GM23338 (cell line): Measurements from ENCODE around the gene ST6GALNAC3.

Source experiments
- CREB1 ChIP-seq: fragments of 250-450 bp; sonication (Bioruptor Pico); IDR thresholded peaks from 2 replicates; pipeline ENCODE4 v1.5.0; 2020; ENCODE audit warnings: low read depth, mild to moderate bottlenecking, moderate library complexity
- EZH2 ChIP-seq: fragments of 200-600 bp; sonication (generic); IDR thresholded peaks from one replicate; pipeline ENCODE4 v1.8.0; 2017; ENCODE audit warnings: antibody characterized with exemption, mild to moderate bottlenecking, low read depth; ENCODE audit not compliant: unreplicated experiment
- EZH2phosphoT487 ChIP-seq: fragments of 200-600 bp; sonication (generic); IDR thresholded peaks from one replicate; pipeline ENCODE4 v1.8.1; 2018; ENCODE audit warnings: antibody characterized with exemption; ENCODE audit not compliant: unreplicated experiment
- NANOG ChIP-seq: IDR thresholded peaks from 2 replicates; pipeline ENCODE4 v1.6.1; 2016; ENCODE audit warnings: antibody characterized with exemption, borderline replicate concordance
- POLR2AphosphoS5 ChIP-seq: IDR thresholded peaks from 2 replicates; pipeline ENCODE4 v1.6.1; 2016; ENCODE audit warnings: antibody characterized with exemption, low read depth
- TF ChIP-seq, protein P1 (sequence below), 2 experiments: fragments of 200-600 bp in 1 of 2; sonication (generic) in 1 of 2; conservative IDR thresholded peaks; 2 replicates each; pipeline versions ENCODE4 v1.5.1 to v1.6.1; 2016 to 2017; ENCODE audit warnings: antibody characterized with exemption in 2 of 2, low read depth in 2 of 2, mild to moderate bottlenecking in 2 of 2, moderate library complexity in 1 of 2
- TF ChIP-seq, protein P2 (sequence below): IDR thresholded peaks from one replicate; pipeline ENCODE4 v1.6.1; 2018; ENCODE audit warnings: antibody characterized with exemption; ENCODE audit not compliant: unreplicated experiment

DNA sequence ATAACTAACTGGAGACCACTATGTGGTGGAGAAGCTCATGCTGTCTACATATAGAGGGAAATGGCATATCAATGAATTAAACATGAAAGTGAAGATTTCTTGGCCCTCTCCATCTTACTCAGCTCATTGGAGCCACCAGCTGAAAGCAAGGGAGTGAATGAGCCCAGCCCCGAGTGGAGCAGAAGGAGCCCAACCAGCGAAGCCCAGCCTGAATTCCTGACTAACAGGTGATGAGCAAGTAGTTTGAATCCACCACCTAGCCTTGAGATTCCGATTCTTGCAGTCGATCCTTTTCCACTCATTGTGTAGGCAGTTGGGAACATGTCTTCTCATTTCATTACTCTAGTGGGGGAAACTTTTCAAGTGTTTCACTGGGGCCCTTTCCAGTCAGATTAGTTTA is 18.6 kb upstream of the ST6GALNAC3 start:
- TF ChIP-seq, protein P1, sequence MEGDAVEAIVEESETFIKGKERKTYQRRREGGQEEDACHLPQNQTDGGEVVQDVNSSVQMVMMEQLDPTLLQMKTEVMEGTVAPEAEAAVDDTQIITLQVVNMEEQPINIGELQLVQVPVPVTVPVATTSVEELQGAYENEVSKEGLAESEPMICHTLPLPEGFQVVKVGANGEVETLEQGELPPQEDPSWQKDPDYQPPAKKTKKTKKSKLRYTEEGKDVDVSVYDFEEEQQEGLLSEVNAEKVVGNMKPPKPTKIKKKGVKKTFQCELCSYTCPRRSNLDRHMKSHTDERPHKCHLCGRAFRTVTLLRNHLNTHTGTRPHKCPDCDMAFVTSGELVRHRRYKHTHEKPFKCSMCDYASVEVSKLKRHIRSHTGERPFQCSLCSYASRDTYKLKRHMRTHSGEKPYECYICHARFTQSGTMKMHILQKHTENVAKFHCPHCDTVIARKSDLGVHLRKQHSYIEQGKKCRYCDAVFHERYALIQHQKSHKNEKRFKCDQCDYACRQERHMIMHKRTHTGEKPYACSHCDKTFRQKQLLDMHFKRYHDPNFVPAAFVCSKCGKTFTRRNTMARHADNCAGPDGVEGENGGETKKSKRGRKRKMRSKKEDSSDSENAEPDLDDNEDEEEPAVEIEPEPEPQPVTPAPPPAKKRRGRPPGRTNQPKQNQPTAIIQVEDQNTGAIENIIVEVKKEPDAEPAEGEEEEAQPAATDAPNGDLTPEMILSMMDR (conservative IDR thresholded peaks at IDR 0.05; ENCODE audit: low read depth in 2 of 2): no peak
- TF ChIP-seq NANOG (no peak), EZH2 (no peak), CREB1 (CRISPR knock-in tag) (no peak), POLR2AphosphoS5 (no peak), EZH2phosphoT487 (no peak)
- TF ChIP-seq, protein P2, sequence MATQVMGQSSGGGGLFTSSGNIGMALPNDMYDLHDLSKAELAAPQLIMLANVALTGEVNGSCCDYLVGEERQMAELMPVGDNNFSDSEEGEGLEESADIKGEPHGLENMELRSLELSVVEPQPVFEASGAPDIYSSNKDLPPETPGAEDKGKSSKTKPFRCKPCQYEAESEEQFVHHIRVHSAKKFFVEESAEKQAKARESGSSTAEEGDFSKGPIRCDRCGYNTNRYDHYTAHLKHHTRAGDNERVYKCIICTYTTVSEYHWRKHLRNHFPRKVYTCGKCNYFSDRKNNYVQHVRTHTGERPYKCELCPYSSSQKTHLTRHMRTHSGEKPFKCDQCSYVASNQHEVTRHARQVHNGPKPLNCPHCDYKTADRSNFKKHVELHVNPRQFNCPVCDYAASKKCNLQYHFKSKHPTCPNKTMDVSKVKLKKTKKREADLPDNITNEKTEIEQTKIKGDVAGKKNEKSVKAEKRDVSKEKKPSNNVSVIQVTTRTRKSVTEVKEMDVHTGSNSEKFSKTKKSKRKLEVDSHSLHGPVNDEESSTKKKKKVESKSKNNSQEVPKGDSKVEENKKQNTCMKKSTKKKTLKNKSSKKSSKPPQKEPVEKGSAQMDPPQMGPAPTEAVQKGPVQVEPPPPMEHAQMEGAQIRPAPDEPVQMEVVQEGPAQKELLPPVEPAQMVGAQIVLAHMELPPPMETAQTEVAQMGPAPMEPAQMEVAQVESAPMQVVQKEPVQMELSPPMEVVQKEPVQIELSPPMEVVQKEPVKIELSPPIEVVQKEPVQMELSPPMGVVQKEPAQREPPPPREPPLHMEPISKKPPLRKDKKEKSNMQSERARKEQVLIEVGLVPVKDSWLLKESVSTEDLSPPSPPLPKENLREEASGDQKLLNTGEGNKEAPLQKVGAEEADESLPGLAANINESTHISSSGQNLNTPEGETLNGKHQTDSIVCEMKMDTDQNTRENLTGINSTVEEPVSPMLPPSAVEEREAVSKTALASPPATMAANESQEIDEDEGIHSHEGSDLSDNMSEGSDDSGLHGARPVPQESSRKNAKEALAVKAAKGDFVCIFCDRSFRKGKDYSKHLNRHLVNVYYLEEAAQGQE: no peak
